ENCODE results near the gene TBX6.

GRCh38 chr16:30131869-30132475, 40.2 kb upstream of the TBX6 start:
- no peak for TF ChIP-seq CTCF (IDR thresholded peaks at IDR 0.05)
- no peak for TF ChIP-seq POLR2A (IDR thresholded peaks at IDR 0.05)

Measured in heart left ventricle (tissue), 13 donors.